Stimulated activated naive B cell treated with anti-CD40 and anti-IgM and Interleukin-4, amounts not matched to agents 10 μg/mL and 1 μg/mL and 100 μg/mL, for 72 hours (primary cell): ENCODE results near the gene SEC22C.

Experiments used
- ATAC-seq, 2 donors: fragments of 150-1000 bp; cut with Tn5 transposase; replicated peaks; 2 replicates each; pipeline ENCODE4 v1.10.0; 2021; ENCODE audit warnings: moderate library complexity in 1 of 2
- DNase-seq: peaks from one replicate; pipeline ENCODE4 v3.0.0; 2021
- H3K27ac Mint-ChIP-seq: one replicate; pipeline ENCODE4 v1.8.0; 2022; ENCODE audit warnings: mild to moderate bottlenecking, mixed read lengths
- H3K27me3 Mint-ChIP-seq, 2 donors: one replicate each; pipeline ENCODE4 v1.8.0; 2022; ENCODE audit warnings: mixed read lengths in 2 of 2
- H3K36me3 Mint-ChIP-seq, 2 donors: one replicate each; pipeline ENCODE4 v1.8.0; 2022; ENCODE audit warnings: mixed read lengths in 2 of 2, mild to moderate bottlenecking in 1 of 2
- H3K4me1 Mint-ChIP-seq, 2 donors: one replicate each; pipeline ENCODE4 v1.8.0; 2022; ENCODE audit warnings: mixed read lengths in 2 of 2, mild to moderate bottlenecking in 1 of 2
- H3K4me3 Mint-ChIP-seq, 2 donors: one replicate each; pipeline ENCODE4 v1.8.0; 2022; ENCODE audit warnings: mild to moderate bottlenecking in 2 of 2, mixed read lengths in 2 of 2, moderate library complexity in 1 of 2
- H3K9me3 Mint-ChIP-seq, 2 donors: one replicate each; pipeline ENCODE4 v1.8.0; 2022; ENCODE audit warnings: mixed read lengths in 2 of 2, mild to moderate bottlenecking in 1 of 2

SEC22C gene

GRCh38 chr3:42519568-42519962 lies 62.2 kb downstream of the SEC22C start:
- Mint-ChIP-seq H3K27ac (no peak overlapping the region), H3K4me3 (no peak overlapping the region), H3K36me3 (no peaks in the 10 kb centered on the region), H3K4me1 (peaks cover 0 to 6% of the 10 kb centered on the region in 2 donors), H3K9me3 (no peaks in the 10 kb centered on the region), H3K27me3 (no peaks in the 10 kb centered on the region)
- ATAC-seq (peak; percentile 82 to 91), DNase-seq (no peak)

GRCh38 chr3:42518800-42519567 lies 62.8 kb downstream of the SEC22C start:
- ATAC-seq = no peak
- H3K4me1 Mint-ChIP-seq = peaks cover 0 to 6% of the 10 kb centered on the region in 2 donors
- no peaks in the 10 kb centered on the region for H3K9me3 Mint-ChIP-seq
- H3K4me3 Mint-ChIP-seq = no peak overlapping the region
- no peaks in the 10 kb centered on the region for H3K27me3 Mint-ChIP-seq
- no peak for DNase-seq
- H3K27ac Mint-ChIP-seq = no peak overlapping the region
- no peaks in the 10 kb centered on the region for H3K36me3 Mint-ChIP-seq

- H3K36me3 Mint-ChIP-seq = no peaks in the 10 kb centered on the region
- H3K4me3 Mint-ChIP-seq = no peak overlapping the region
- H3K27ac Mint-ChIP-seq = no peak overlapping the region
- no peak for ATAC-seq
- H3K27me3 Mint-ChIP-seq = no peaks in the 10 kb centered on the region
- no peaks in the 10 kb centered on the region for H3K9me3 Mint-ChIP-seq
- no peak for DNase-seq
- H3K4me1 Mint-ChIP-seq = peaks cover under 1 to 8% of the 10 kb centered on the region in 2 donors
These were observed 64.7 kb downstream of the SEC22C start for GRCh38 chr3:42517117-42517516.

DNA sequence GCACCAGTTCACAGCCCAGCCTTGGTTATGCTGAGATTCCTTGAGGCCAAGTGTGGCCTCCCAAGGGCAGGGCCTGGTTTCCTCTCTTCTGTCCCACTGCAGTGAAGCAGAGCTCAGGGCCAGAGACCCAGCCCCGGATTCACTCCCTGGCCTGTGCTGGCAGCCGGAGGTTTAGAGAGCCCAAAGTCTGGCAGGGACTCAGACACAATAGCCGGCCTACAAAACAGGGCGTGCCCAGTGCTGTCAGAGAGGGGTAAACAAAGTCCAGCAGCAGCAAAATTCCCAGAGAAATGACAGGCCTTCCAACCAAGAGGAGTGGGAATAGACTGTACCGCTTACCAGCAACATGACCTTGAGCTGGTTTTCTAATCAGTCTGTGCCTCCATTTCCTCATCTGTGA lies 65.3 kb downstream of the SEC22C start:
- Mint-ChIP-seq H3K27ac (peak overlapping the region; percentile 71), H3K4me1 (peaks cover 3 to 15% of the 10 kb centered on the region in 2 donors), H3K4me3 (no peak overlapping the region), H3K36me3 (no peaks in the 10 kb centered on the region), H3K9me3 (no peaks in the 10 kb centered on the region), H3K27me3 (no peaks in the 10 kb centered on the region)
- no peak for ATAC-seq
- DNase-seq = no peak

- no peaks in the 10 kb centered on the region for H3K36me3 Mint-ChIP-seq
- no peak overlapping the region for H3K4me3 Mint-ChIP-seq
- H3K9me3 Mint-ChIP-seq = no peaks in the 10 kb centered on the region
- H3K4me1 Mint-ChIP-seq = peaks cover 3 to 19% of the 10 kb centered on the region in 2 donors
- peak overlapping the region; percentile 71 for H3K27ac Mint-ChIP-seq
- ATAC-seq (no peak), DNase-seq (no peak)
- H3K27me3 Mint-ChIP-seq = no peaks in the 10 kb centered on the region
These were observed 65.8 kb downstream of the SEC22C start for GRCh38 chr3:42515976-42516375.

GRCh38 chr3:42515391-42515916 lies 66.3 kb downstream of the SEC22C start:
- no peak overlapping the region for H3K4me3 Mint-ChIP-seq
- H3K36me3 Mint-ChIP-seq = no peaks in the 10 kb centered on the region
- no peaks in the 10 kb centered on the region for H3K27me3 Mint-ChIP-seq
- DNase-seq = no peak
- no peaks in the 10 kb centered on the region for H3K9me3 Mint-ChIP-seq
- H3K4me1 Mint-ChIP-seq = peaks cover 3 to 19% of the 10 kb centered on the region in 2 donors
- no peak overlapping the region for H3K27ac Mint-ChIP-seq
- no peak for ATAC-seq

- DNase-seq (no peak), ATAC-seq (no peak)
- H3K9me3 Mint-ChIP-seq = no peaks in the 10 kb centered on the region
- no peaks in the 10 kb centered on the region for H3K36me3 Mint-ChIP-seq
- peaks cover 3 to 18% of the 10 kb centered on the region in 2 donors for H3K4me1 Mint-ChIP-seq
- peaks cover 4% of the 10 kb centered on the region in 2 donors for H3K27me3 Mint-ChIP-seq
- H3K4me3 Mint-ChIP-seq = no peak overlapping the region
- no peak overlapping the region for H3K27ac Mint-ChIP-seq
These were observed 66.9 kb downstream of the SEC22C start for GRCh38 chr3:42514876-42515275.

DNA sequence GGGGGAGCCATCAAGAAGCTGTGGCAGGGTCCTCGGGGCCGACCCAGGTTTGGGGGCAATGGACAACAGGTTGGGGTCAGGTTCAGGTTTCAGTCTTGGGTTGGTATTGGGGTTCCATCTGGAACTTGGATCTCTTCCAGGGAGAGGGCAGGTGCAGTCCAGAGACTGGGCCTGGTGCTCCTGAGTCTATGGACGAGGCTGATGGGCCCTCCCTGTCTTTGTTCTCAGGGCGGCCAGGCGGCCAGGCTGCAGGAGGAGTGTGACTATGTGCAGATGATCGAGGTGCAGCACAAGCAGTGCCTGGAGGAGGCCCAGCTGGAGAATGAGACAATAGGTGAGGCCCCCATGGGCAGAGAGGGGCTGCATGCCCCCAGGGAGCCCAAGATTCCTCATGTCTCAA lies 68.2 kb downstream of the SEC22C start:
- no peak for DNase-seq
- H3K4me1 Mint-ChIP-seq = peaks cover 3 to 14% of the 10 kb centered on the region in 2 donors
- H3K4me3 Mint-ChIP-seq = no peak overlapping the region
- peaks cover 14 to 16% of the 10 kb centered on the region in 2 donors for H3K27me3 Mint-ChIP-seq
- no peaks in the 10 kb centered on the region for H3K36me3 Mint-ChIP-seq
- ATAC-seq = no peak
- H3K27ac Mint-ChIP-seq = no peak overlapping the region
- H3K9me3 Mint-ChIP-seq = no peaks in the 10 kb centered on the region

GRCh38 chr3:42513121-42513520 lies 68.6 kb downstream of the SEC22C start:
- Mint-ChIP-seq H3K4me3 (no peak overlapping the region), H3K4me1 (peaks cover 3 to 14% of the 10 kb centered on the region in 2 donors), H3K27me3 (peaks cover 15 to 18% of the 10 kb centered on the region in 2 donors), H3K27ac (no peak overlapping the region), H3K36me3 (no peaks in the 10 kb centered on the region), H3K9me3 (no peaks in the 10 kb centered on the region)
- ATAC-seq (no peak), DNase-seq (no peak)

DNA sequence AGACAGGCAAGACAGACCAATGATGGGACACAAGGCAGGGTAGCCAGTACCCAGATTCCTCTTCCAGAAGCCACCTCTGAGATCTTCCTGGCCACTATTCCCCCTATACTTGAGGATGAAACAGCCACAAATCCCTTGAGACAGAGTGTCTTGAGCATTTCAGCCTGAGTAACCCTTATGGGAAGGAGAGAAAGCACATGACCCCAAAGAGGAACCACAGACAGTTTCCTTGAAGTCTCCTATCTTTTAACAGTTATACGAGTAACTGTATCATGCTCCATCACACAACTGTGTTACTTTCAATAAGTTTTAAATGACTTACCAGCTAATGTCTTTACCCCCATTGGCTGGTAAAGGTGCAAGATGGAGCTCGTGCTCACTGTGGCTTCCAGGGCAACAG lies 70.0 kb downstream of the SEC22C start:
- DNase-seq (no peak), ATAC-seq (peak; percentile 36 to 45)
- no peaks in the 10 kb centered on the region for H3K36me3 Mint-ChIP-seq
- peaks cover 3 to 24% of the 10 kb centered on the region in 2 donors for H3K4me1 Mint-ChIP-seq
- H3K9me3 Mint-ChIP-seq = no peaks in the 10 kb centered on the region
- H3K27me3 Mint-ChIP-seq = peaks cover 18% of the 10 kb centered on the region in 2 donors
- no peak overlapping the region for H3K4me3 Mint-ChIP-seq
- no peak overlapping the region for H3K27ac Mint-ChIP-seq

DNA sequence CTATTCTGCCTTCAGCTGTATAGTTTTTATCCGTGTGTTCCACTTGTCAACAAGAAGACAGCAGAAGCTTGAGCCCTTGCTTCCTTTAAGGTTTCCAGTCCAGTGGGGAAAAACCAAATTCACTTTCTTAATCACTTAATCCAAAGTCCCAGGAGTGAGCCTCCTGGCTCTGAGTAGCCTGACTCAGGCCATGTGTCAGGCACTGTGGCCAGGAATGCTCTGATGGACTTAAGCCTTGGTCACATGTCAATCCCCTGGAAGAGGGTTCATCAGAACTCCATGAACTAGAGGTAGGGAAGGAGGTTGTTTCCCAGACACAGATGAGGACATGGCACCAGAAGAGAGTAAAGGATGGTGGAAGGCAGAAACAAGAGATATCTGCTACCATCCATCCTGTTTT lies 70.6 kb downstream of the SEC22C start:
- DNase-seq (no peak), ATAC-seq (no peak)
- peaks cover 3 to 24% of the 10 kb centered on the region in 2 donors for H3K4me1 Mint-ChIP-seq
- no peak overlapping the region for H3K4me3 Mint-ChIP-seq
- peaks cover 18% of the 10 kb centered on the region in 2 donors for H3K27me3 Mint-ChIP-seq
- no peak overlapping the region for H3K27ac Mint-ChIP-seq
- no peaks in the 10 kb centered on the region for H3K36me3 Mint-ChIP-seq
- H3K9me3 Mint-ChIP-seq = no peaks in the 10 kb centered on the region

DNA sequence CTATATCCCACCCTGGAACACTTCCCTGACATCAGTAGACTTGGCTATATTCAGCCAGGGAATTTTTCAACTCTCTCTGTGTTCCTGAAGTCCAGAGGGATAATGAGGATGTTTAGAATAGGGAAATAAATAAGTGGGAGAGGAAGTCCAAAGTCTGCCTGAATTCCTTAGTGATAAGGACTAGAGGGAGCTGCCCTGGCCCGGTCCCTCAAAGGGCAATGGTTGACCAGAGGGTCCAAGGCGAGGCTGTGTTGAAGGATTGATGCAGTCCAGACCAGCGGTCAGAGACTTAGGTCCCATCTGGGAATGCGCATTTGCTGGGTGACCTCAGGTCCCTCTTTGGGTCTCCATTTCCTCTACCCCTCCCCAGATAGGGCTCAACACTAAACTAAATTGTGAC lies 71.4 kb downstream of the SEC22C start:
- no peak overlapping the region for H3K27ac Mint-ChIP-seq

GRCh38 chr3:42509111-42509510 lies 72.7 kb downstream of the SEC22C start:
- Mint-ChIP-seq H3K9me3 (no peaks in the 10 kb centered on the region), H3K27ac (no peak overlapping the region), H3K4me3 (no peak overlapping the region), H3K4me1 (peaks cover 3 to 24% of the 10 kb centered on the region in 2 donors), H3K36me3 (no peaks in the 10 kb centered on the region), H3K27me3 (peaks cover 18% of the 10 kb centered on the region in 2 donors)
- no peak for DNase-seq
- ATAC-seq = no peak

More for the DNA sequence above, 71.4 kb downstream of the SEC22C start:
- Mint-ChIP-seq H3K4me1 (peaks cover 3 to 24% of the 10 kb centered on the region in 2 donors), H3K36me3 (no peaks in the 10 kb centered on the region), H3K4me3 (no peak overlapping the region), H3K27me3 (peaks cover 18% of the 10 kb centered on the region in 2 donors), H3K9me3 (no peaks in the 10 kb centered on the region)
- ATAC-seq = no peak
- no peak for DNase-seq

- H3K4me1 Mint-ChIP-seq = peaks cover 3 to 24% of the 10 kb centered on the region in 2 donors
- no peaks in the 10 kb centered on the region for H3K36me3 Mint-ChIP-seq
- H3K4me3 Mint-ChIP-seq = no peak overlapping the region
- DNase-seq (no peak), ATAC-seq (no peak)
- peaks cover 18% of the 10 kb centered on the region in 2 donors for H3K27me3 Mint-ChIP-seq
- no peak overlapping the region for H3K27ac Mint-ChIP-seq
- H3K9me3 Mint-ChIP-seq = no peaks in the 10 kb centered on the region
These were observed 73.2 kb downstream of the SEC22C start for GRCh38 chr3:42508562-42508961.

DNA sequence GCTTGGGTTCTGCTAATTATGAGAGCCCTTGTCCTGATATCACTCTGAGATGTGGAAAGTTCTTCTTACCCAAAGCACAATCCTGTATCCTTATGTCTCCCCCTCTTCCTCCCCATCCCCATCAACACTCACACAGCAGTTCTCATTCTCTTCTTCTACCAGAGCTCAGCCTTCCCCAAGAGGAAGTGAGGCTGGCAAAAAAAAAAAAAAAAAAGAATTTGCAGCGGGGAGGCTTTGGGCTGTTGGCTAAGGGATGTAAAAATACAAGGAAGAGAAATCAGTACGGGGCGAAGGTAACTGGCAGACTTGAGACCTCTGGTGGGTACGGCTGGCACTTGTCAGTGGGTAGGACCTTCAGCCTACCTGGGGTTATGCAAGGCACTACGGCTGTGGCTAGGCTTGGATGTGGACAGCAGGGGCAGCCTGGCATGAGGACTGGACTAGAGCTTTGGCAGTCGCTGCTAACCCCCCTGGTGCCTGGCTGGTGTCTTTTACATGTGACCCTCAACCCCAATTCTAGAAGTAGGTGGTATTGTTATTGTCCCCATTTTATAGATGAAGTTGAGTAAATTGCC lies 73.9 kb downstream of the SEC22C start:
- H3K9me3 Mint-ChIP-seq = no peaks in the 10 kb centered on the region
- no peak overlapping the region for H3K4me3 Mint-ChIP-seq
- peaks cover 5 to 28% of the 10 kb centered on the region in 2 donors for H3K4me1 Mint-ChIP-seq
- peaks cover 22% of the 10 kb centered on the region in 2 donors for H3K27me3 Mint-ChIP-seq
- no peaks in the 10 kb centered on the region for H3K36me3 Mint-ChIP-seq
- DNase-seq (no peak), ATAC-seq (no peak)
- H3K27ac Mint-ChIP-seq = no peak overlapping the region
